ENCODE results near the gene REV3L. TPM values are rescaled to one million over a fixed set of nuclear protein-coding genes. Genes with fewer than 3 reads are reported as not detected.
"Not testable (repeated sequence)": the region's sequence is repeated elsewhere in the genome, so short reads cannot be mapped to it uniquely, and the experiment has no call there.

REV3L gene
- total RNA-seq, 2 experiments from 2014 or later: 20.1 to 27.6 TPM

DNA sequence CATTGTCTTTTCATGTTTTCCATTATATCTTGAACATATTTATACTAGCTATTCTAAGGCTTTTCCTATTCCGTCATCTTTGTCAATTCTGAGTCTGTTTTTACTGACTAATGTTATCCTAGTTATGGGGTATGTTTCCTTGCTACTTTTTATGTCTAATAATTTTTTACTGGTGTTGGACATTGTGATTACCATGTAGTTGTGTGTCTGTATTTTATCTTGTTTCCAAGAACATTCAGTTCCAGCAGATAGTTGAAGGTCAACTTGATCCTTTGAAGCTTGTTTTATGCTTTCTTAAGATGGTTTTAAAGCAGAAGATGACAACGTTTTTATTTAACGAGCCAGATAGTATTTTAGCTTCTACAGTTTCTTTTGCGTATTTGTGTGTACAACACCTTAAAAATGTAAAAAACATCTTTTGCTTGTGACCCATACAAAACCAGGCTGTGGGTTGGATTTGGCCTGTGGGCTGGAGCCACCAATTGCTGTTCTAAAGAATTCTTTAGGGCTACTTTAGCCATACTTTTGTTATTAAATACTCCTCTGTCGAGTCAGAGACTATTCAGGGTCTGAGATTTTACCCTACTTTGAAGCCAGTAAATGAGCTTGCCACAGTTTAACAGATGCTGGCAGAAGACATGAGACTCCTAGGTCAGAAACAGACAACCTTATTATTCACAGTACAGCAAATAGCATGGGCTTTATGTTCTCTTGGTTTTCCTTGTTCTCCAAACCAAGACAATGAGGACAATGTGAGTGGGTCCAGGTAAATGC, 38.7 kb upstream of the REV3L start:
- no peaks in the 10 kb centered on the region for H3K27me3 Mint-ChIP-seq

GRCh38 chr6:111520524-111520923, 37.5 kb upstream of the REV3L start:
- no peak for TF ChIP-seq CTCF (IDR thresholded peaks at IDR 0.05)
- DNase-seq (no peak), ATAC-seq (no peak)
- no peak overlapping the region for H3K27ac Mint-ChIP-seq
- intact Hi-C loops (cut with micrococcal nuclease): no loop called here
- no peaks in the 10 kb centered on the region for H3K9me3 Mint-ChIP-seq
- ChIA-PET CTCF (no interaction called here), POLR2A (no interaction called here)
- H3K27me3 Mint-ChIP-seq: no peaks in the 10 kb centered on the region
- H3K4me1 Mint-ChIP-seq (ENCODE audit: low read depth): peaks cover 26% of the 10 kb centered on the region
- no peak overlapping the region for H3K4me3 Mint-ChIP-seq
- no peaks in the 10 kb centered on the region for H3K36me3 Mint-ChIP-seq (ENCODE audit: low read depth)

More for the DNA sequence above, 38.7 kb upstream of the REV3L start:
- no peak for ATAC-seq
- Mint-ChIP-seq H3K27ac (no peak overlapping the region), H3K4me3 (no peak overlapping the region), H3K36me3 (ENCODE audit: low read depth) (no peaks in the 10 kb centered on the region), H3K4me1 (ENCODE audit: low read depth) (peaks cover 26% of the 10 kb centered on the region), H3K9me3 (no peaks in the 10 kb centered on the region)
- DNase-seq: no peak
- intact Hi-C loops (cut with micrococcal nuclease): no loop called here
- CTCF ChIA-PET: interaction anchor here (0.9 to 1.2 kb wide), 2 partner anchors 21 to 44 kb away, joined by 3 read pairs; no protein-coding TSS in a partner anchor
- POLR2A ChIA-PET: no interaction called here
- TF ChIP-seq CTCF (IDR thresholded peaks at IDR 0.05): no peak

GRCh38 chr6:111517965-111518364, 34.9 kb upstream of the REV3L start:
- Mint-ChIP-seq H3K4me3 (no peak overlapping the region), H3K4me1 (ENCODE audit: low read depth) (peaks cover 18% of the 10 kb centered on the region), H3K27ac (no peak overlapping the region), H3K27me3 (no peaks in the 10 kb centered on the region), H3K36me3 (ENCODE audit: low read depth) (no peaks in the 10 kb centered on the region), H3K9me3 (no peaks in the 10 kb centered on the region)
- intact Hi-C loops (cut with micrococcal nuclease): no loop called here
- CTCF ChIA-PET: no interaction called here
- ATAC-seq (no peak), DNase-seq (no peak)
- no peak for TF ChIP-seq CTCF (IDR thresholded peaks at IDR 0.05)
- POLR2A ChIA-PET: no interaction called here

- TF ChIP-seq CTCF (IDR thresholded peaks at IDR 0.05): no peak
- Mint-ChIP-seq H3K27ac (no peak overlapping the region), H3K27me3 (no peaks in the 10 kb centered on the region), H3K4me1 (ENCODE audit: low read depth) (peaks cover 4% of the 10 kb centered on the region), H3K36me3 (ENCODE audit: low read depth) (no peaks in the 10 kb centered on the region), H3K4me3 (no peak overlapping the region), H3K9me3 (no peaks in the 10 kb centered on the region)
- CTCF ChIA-PET: no interaction called here
- intact Hi-C loops (cut with micrococcal nuclease): no loop called here
- ATAC-seq (no peak), DNase-seq (no peak)
- POLR2A ChIA-PET: interaction anchor here (1.3 kb wide), 1 partner anchor 11 kb away, joined by 4 read pairs; no protein-coding TSS in a partner anchor
These were observed 32.2 kb upstream of the REV3L start for GRCh38 chr6:111515259-111515658.

DNA sequence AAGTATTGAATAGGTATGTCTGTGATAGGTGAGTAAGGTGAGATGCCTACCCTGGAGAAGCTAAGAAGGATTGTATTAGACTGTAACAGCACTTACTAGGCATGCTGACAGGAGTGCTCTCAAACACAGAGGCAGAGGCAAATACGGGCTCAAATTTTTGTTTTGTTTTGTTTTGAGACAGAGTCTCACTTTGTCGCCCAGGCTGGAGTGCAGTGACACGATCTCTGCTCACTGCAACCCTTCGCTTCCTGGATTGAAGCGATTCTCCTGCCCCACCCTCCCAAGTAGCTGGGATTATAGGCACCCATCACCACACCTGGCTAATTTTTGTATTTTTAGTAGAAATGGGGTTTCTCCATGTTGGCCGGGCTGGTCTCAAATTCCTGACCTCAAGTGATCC, 31.5 kb upstream of the REV3L start:
- H3K36me3 Mint-ChIP-seq (ENCODE audit: low read depth); H3K4me3 Mint-ChIP-seq; DNase-seq; CTCF ChIA-PET; H3K9me3 Mint-ChIP-seq; intact Hi-C loops (cut with micrococcal nuclease); ATAC-seq; H3K27ac Mint-ChIP-seq; H3K4me1 Mint-ChIP-seq (ENCODE audit: low read depth); H3K27me3 Mint-ChIP-seq: not testable (repeated sequence)
- POLR2A ChIA-PET: interaction anchor here (0.9 to 1.3 kb wide), 2 partner anchors 12 to 15 kb away, joined by 3 to 4 read pairs; no protein-coding TSS in a partner anchor

DNA sequence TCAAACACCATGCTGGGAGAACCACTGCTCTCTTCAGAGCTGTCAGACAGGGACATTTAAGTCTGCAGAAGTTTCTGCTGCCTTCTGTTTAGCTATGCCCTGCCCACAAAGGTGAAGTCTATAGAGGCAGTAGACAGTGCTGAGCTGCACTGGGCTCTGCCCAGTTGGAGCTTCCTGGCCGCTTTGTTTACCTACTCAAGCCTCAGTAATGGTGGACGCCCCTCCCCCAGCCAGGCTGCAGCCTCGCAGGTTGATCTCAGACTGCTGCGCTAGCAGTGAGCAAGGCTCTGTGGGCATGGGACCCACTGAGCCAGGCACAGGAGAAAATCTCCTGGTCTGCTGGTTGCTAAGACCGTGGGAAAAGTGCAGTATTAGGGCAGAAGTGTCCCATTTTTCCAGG, 24.2 kb upstream of the REV3L start:
- H3K27me3 Mint-ChIP-seq; intact Hi-C loops (cut with micrococcal nuclease); POLR2A ChIA-PET; ATAC-seq; H3K4me3 Mint-ChIP-seq; H3K4me1 Mint-ChIP-seq (ENCODE audit: low read depth); H3K9me3 Mint-ChIP-seq; DNase-seq; H3K27ac Mint-ChIP-seq; CTCF ChIA-PET: not testable (repeated sequence)
- peaks cover 13% of the 10 kb centered on the region for H3K36me3 Mint-ChIP-seq (ENCODE audit: low read depth)

DNA sequence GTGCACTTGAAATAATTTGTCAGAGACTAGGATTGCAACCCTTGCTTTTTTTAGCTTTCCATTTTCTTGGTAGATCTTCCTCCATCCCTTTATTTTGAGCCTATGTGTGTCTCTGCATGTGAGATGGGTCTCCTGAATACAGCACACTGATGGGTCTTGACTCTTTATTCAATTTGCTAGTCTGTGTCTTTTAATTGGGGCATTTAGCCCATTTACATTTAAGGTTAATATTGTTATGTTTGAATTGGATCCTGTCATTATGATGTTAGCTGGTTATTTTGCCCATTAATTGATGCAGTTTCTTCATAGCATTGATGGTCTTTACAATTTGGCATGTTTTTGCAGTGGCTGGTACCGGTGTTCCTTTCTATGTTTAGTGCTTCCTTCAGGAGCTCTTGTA, 22.5 kb upstream of the REV3L start:
- Mint-ChIP-seq H3K36me3 (ENCODE audit: low read depth) (peaks cover 14% of the 10 kb centered on the region), H3K4me1 (ENCODE audit: low read depth) (peaks cover 11% of the 10 kb centered on the region)
- H3K27ac Mint-ChIP-seq; POLR2A ChIA-PET; H3K4me3 Mint-ChIP-seq; H3K9me3 Mint-ChIP-seq; DNase-seq; H3K27me3 Mint-ChIP-seq; intact Hi-C loops (cut with micrococcal nuclease); ATAC-seq; CTCF ChIA-PET: not testable (repeated sequence)

Measured in activated CD8-positive, alpha-beta T cell treated with anti-CD3 and anti-CD28 coated beads for 36 hours (primary cell).